Measurements from ENCODE around the gene NRL.

DNA sequence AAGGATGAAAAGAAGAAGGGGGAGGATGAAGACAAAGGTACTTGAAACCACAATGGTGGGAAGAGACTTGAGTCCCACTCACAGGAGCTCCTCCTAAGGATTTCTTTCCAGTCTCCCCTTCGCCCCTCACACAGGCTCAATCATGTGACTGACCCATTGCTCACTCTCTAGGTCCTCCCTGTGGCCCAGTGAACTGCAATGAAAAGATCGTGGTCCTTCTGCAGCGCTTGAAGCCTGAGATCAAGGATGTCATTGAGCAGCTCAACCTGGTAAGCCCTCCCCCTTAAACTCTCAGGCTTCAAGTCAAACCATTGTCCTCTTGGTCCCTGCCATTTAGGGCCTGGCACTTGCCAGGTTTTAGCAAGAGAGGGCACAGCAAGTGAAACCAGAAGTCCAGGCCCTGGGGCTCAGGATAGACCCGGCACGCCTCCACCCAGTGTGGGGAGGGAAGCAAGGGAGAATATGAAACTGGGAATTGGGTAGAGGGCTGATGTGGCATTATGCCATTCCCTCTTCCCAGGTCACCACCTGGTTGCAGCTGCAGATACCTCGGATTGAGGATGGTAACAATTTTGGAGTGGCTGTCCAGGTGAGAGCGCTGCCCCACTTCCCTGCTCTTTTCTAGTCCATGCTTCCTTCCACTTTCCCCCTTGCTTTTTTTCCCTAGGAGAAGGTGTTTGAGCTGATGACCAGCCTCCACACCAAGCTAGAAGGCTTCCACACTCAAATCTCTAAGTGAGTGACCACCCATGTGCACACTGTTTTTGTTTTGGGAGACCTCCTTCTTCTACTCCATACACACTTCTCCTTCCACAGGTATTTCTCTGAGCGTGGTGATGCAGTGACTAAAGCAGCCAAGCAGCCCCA lies 23.0 kb upstream of the NRL start:
- TF ChIP-seq, protein P1, sequence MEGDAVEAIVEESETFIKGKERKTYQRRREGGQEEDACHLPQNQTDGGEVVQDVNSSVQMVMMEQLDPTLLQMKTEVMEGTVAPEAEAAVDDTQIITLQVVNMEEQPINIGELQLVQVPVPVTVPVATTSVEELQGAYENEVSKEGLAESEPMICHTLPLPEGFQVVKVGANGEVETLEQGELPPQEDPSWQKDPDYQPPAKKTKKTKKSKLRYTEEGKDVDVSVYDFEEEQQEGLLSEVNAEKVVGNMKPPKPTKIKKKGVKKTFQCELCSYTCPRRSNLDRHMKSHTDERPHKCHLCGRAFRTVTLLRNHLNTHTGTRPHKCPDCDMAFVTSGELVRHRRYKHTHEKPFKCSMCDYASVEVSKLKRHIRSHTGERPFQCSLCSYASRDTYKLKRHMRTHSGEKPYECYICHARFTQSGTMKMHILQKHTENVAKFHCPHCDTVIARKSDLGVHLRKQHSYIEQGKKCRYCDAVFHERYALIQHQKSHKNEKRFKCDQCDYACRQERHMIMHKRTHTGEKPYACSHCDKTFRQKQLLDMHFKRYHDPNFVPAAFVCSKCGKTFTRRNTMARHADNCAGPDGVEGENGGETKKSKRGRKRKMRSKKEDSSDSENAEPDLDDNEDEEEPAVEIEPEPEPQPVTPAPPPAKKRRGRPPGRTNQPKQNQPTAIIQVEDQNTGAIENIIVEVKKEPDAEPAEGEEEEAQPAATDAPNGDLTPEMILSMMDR (IDR thresholded peaks at IDR 0.05 in 2 of 3, conservative IDR thresholded peaks at IDR 0.05 in 1 of 3; ENCODE audit: control insufficient read depth in 2 of 3, extremely low read depth in 1 of 3, insufficient read depth in 1 of 3, low read depth in 3 of 3, low read length in 3 of 3) = no peak
- TF ChIP-seq SMC3 (IDR thresholded peaks at IDR 0.05; ENCODE audit: borderline replicate concordance, low read length) = no peak
- no peak for TF ChIP-seq EZH2 (IDR thresholded peaks at IDR 0.05; ENCODE audit: borderline replicate concordance, control insufficient read depth, low read depth, low read length)
- no peak for TF ChIP-seq KDM1A (IDR thresholded peaks at IDR 0.05; ENCODE audit: borderline replicate concordance)
- no peak for TF ChIP-seq STAT1 (conservative IDR thresholded peaks at IDR 0.05)

Data from GM12878 (cell line).